Stimulated activated CD4-positive, alpha-beta T cell treated with anti-CD3 and anti-CD28 coated beads, Interleukin-4, amount 100 ng/mL, for 48 hours (primary cell): ENCODE data around the gene EPS8L1.
"Not testable (repeated sequence)": the region's sequence is repeated elsewhere in the genome, so short reads cannot be mapped to it uniquely, and the experiment has no call there.

Experiments used
- DNase-seq, 2 donors: peaks; one replicate each; pipeline ENCODE4 v3.0.0-alpha.2; 2020; ENCODE audit warnings: low read depth in 2 of 2

EPS8L1 gene

DNA sequence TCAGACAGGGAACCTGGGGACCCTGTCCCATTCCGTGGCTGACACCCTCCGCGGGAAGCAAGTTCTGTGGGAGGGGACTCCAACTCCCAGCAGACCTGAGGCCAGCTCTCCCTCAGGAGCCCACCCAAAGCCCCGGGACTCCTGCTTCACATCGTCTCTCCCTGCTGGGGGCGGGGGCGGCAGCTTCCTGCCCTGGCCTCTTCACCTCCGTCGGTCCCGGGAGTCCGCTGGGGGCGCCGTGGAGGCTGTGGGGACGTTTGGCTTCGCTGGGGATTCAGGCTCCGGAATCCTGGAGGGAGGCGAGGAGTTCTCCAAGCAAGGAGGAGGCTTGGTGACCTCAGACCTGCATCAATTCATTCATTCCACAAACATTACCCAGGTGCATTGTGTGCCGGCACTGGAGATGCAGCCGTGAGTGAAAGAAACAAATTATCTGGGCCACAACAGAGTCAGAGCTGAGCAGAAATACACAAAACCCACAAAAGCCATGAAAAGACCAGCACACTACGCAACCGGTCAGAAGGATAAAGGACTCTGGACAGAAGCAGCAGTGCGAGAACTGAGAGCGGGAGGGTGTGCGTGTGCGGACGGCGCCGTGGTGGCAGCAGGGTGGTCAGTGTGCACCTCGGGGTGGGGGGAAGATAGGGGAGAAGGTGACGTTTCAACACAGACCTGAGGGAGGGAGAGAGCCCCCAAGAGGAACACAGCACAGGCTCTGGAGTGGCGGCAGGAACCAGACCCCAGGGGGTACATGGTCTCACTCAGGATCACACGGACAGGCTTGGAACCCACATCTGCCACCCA lies 19.0 kb downstream of the EPS8L1 start:
- DNase-seq, result no peak

DNA sequence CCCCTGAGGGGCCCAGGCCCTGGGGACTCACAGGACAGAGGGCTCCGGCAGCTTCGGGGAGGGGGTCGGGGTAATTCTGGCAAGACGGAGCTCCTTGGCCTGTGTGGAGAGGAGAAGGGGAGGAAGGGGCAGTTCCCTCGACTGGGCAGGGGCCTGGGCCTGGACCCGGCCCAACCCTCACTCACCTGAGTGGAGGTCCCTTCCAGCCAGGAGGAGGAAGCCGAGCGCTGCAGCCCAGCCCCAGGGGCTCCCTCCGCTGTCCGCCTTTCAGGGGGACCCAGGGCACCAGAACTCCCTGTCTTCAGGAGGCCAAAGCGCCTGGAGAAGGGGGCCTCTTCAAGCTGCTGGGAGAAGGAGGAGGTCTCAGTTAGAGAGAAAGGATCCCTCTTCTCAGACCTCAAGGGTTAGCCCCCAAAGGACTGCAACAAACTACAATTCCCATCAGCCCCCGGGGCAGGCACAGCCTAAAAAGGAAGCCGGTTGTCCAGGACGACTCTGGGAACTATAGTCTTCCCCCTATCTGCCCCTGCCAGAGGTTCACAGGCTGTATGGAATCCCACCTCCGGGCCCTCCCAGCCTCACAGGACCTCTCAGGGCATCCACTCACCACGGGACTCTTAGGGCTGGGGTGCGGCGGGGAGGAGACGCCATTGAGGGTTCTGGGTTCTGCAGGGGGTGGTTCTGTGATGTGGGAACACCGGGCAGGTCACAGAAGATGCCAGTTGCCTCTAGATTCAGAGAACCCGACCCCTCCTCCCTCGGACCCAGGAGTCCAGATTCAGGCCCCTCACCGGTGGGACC lies 19.8 kb downstream of the EPS8L1 start:
- DNase-seq, result no peak

DNA sequence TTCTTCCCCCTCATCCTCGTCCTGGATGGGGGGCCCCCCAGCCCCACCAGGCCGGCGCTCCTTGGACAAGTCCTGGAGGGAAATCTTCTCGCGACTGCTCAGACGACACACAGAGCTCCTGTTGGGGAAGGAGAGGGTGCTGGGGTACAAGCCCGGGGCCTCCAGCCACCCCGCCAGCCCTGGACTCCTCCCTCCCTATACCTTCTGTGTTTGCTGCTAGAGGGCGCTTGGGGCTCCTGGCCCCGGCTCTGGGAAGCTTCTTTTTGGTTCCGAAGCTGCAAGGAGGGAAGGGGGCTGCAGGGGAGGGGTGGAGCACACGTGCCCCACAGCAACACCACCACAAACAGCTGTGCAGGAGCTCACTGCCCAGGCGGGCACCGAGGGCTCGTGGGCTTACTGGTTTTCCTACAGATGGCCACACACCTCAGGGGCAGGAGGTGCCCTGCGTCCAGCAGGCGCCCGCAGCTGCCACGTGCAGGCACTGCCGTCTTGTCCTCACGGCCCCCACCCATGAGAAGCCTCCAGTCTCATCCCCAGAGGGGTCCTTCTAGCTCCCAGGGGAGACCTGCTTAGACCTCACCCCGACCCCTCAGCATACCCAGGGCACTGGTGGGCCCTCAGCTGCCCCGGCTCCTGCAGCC lies 20.5 kb downstream of the EPS8L1 start:
- DNase-seq, result no peak

DNA sequence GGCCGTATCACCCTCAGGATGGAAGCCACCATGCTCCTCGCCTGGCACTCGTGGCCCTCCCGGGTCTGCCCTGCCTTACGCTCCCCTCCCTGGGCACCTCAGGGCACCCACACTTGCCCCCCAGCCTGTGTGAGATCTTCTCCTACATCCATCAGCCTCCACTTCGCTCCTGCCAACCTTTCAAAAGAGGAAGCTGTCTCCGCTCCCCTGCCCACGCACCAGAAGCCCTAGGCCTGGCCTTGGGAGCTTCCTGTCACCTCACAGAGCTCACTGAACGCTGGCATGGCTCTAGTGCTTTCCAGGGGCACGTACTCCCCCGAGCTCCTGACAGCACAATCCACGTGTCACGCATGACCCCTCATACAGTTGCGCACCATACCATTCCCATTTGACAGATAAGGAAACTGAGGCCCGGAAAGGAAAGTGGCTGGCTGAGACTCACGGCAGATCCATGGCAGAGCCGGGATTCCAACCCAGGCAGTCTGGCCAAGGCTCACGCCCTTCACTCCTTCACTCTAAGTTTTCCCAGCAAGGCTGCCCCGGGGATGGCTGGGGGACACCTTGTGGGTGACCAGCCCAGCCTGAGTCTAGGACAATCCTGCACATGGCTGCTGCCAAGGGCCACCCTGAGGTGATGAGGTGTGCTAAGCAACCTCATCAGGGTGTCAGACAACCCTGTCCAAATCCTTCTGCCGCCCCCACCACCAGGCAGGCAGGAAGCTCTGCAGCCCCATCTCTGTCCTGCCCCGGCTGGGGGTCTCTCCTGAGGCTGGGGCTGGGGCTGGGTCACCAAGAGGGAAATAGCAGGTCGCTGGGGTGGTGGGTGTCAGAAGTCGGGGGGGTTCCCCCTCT lies 22.4 kb downstream of the EPS8L1 start:
- no peak for DNase-seq

DNA sequence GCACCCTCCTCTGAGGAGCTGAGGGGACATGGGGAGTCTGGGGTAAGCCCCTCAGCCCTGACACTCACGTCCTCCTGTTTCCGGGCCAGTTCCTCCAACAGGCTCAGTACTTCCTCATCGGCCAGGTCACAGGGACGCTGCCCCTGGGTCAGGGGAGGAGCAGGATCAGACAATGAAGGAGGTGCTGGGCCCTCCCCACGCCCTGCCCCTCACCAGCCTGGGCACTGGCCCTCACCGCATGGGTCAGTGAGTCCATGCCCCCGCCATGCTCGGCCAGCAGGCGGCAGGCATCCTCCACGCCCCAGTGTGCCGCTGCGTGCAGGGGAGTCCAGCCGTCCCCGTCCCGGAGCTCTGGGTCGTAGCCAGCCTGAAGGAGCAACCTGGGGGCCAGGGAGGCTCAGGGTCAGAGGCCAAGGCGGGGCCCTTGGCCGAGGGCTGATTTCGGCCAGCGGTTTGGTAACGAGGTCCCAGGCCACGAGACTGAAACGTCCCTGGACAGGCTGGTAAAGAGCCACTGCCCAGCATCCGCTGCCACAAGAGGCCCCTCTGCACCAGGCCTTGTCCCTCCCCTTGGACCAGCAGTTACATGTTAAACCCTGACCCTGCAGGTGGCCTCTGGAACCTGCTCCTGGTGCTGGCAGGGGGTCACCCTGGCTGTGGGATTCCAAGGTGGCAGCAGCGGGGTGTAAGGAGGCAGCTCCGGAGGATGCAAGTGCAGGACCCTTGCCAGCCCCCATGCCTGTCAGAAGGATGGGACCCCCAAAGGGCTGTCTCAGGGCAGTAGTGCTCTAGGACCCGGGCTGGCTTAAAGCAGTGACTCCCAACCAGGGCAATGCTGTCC lies 23.3 kb downstream of the EPS8L1 start:
- no peak for DNase-seq

DNA sequence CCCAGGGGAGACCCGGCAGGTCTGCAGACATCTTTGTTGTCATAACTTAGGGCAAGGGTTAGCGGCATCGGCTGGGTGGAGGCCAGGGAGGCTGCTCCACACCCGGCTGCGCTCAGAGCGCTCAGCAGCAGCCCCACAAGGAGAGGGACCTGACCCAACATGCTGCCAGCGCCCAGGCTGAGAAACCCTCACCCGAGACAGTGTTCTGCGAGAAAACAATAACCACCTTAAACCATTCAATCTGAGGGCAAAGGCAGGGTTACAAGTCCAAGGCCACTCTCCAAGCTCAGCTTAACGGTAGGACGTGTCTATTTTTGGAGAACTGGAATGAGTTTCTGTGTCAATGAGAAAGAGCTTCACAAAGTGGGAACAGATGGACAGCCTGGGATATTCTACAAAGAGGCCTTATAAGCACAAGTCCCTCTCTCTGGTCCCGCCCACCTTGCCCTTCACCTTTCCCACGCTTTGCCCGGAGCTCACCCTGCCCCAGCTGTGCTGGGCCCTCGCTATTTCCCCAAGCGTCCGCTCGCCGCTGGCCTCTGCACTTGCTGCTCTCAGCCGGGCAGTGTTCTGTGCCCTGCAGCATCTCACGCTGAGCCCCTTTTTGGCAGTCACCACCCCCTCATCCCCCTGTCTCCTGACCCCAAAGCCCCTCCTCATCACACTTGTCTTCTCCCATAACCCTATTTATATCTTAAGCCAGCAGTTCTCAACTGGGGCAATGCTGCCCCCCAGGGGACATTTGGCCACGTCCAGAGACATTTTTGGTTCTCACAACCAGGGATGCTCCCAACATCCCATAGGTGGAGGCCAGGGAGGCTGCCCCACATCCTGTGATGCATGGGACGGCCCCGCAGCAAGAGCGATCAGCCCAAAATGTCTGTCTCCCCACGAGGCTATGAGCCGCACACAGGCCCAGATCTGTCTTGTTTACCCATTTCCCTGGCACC lies 24.2 kb downstream of the EPS8L1 start:
- no peak for DNase-seq

DNA sequence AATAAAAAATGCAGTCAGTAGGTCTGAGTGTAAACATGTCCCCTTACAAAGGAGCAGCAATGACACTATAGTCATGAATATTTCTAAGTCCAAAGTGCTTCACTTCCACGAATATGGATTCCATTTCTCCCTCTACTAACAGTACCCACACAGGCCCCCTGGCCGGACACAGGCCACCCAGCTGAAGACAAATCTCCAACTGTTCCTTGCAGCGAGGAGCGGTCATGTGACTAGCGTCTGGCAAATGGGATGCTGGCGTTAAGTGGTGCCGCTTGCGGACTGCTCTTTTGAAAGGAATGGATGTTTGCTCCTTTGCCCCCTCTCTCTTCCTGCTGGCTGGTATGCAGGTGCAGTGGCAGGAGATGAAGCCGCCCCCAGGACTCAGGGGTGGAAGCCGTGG lies 25.6 kb downstream of the EPS8L1 start:
- DNase-seq, result no peak

DNA sequence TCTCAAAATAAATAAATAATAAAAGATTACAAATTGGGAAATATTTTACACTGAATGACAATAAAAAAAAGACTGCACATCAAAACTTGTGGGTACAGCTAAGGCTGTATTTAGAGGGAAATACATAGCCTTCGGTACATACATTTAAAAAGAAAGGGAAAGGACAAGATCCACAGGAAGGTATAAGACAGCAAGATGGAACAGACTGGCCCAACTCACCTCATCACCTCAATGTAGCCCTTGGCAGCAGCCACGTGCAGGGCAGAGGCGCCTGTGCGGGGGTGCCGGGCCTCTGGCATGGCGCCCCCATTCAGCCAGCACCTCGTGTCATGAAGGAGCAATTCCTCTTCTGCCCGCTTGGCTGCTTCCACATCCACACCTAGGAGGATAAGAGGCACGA lies 27.5 kb downstream of the EPS8L1 start:
- DNase-seq, result no peak

DNA sequence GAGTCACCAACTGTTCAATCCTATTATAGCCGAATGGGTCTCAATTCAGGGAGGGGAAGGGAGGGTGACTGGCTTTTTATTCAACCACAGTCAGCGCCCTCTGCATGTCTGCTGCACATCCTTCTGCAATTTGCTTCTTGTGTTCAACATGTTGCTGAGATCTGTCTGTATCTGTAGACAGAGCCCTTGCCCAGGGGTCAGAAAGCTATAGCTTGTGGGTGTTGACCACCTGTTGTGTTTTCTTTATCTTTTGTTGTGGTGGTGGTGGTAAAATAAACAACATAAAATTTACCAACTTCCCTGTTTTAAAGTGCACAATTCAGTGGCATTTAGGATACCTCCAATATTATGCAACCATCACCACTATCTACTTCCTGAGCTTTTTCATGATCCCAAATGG lies 29.6 kb downstream of the EPS8L1 start:
- no peak for DNase-seq

DNA sequence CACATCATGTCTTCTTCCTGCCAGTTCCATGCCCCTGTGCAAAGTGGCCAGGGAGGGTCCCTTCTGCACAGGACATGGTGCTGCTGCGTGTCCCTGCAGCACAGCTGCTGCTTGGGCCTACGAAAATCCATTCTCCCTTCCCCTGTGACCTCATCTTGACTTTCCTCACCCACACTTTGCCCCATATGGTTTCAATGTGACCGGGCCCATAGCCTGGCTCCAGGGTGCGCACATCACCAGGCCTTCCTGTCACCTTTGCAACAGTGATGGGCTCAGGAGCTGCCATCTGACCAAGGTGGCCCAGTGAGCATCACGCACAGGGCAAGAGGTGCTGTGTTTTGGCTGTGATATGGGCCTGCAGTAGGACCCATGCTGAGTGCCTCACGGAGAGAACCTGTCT lies 30.9 kb downstream of the EPS8L1 start:
- no peak for DNase-seq

DNA sequence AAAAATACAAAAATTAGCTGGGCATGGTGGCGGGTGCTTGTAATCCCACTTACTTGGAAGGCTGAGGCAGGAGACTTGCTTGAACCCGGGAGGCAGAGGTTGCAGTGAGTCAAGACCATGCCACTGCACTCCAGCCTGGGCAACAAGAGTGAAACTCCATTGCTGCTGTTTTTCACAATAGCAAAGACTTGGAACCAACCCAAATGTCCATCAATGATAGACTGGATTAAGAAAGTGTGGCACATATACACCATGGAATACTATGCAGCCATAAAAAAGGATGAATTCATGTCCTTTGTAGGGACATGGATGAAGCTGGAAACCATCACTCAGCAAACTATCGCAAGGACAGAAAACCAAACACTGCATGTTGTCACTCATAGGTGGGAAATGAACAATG lies 31.6 kb downstream of the EPS8L1 start:
- not testable (repeated sequence) for DNase-seq

DNA sequence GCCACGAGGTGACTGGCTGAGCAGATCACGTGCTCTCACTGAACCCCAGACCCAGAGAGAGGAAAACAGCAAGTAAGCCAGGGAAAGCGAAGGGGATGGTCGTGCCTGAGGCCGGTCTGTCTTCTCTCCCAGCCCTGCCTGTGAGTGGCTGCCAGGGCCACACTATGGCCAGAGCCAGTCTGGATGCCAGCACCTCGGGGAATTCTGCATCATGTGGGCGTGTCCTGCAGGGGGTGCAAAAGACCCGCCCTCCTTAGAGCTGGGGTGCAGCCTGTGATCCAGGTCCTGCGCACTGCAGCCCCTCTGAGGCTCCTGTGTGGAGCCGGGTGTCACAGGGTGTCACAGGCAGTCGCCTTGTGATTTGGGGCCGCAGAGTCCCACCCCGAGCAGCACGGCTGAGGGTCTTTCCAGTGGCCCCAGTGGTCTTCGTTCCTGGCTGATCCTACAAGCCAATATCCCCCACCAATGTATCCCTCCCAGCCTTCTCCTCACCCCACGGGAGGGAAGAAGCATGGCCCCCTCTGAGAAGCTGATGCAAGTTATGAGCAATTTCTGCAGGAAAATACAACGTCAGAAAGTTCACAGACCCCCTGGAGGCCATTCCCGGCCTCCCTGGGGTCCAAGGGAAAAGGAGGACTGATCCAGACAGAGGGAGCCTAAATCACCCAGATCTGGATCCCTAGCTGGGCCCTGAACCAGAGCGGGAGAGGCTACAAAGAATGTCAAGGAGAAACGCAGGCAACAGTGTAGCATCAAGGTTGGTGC lies 34.0 kb downstream of the EPS8L1 start:
- DNase-seq, result no peak

DNA sequence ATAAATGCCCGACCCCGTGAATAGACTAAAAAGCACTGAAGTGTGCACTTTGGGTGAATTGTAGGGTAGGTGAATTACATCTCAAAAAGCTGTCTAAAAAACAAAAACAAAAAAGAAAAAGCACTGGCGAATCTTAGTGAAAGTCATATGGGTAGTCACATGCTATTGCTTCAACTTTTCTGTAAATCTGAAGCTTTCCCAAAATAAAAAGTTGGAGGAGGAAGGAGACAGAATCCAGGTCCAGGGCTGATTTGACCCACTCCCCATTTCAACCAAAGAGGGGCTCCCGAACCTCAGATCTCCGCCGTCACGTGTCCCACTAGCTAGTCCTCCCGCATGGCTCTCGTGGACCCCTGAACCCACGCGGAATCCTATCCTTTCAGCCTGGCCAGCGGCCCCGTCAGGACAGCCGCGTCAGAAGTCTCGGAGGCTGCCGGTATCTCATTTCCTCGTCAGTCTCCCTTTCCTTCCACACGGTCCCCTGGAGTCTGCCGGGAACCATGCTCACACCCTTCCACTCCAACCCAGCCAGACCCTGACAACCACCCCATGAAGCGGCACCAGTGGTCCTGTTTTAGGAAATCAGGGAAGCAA lies 35.7 kb downstream of the EPS8L1 start:
- no peak for DNase-seq

DNA sequence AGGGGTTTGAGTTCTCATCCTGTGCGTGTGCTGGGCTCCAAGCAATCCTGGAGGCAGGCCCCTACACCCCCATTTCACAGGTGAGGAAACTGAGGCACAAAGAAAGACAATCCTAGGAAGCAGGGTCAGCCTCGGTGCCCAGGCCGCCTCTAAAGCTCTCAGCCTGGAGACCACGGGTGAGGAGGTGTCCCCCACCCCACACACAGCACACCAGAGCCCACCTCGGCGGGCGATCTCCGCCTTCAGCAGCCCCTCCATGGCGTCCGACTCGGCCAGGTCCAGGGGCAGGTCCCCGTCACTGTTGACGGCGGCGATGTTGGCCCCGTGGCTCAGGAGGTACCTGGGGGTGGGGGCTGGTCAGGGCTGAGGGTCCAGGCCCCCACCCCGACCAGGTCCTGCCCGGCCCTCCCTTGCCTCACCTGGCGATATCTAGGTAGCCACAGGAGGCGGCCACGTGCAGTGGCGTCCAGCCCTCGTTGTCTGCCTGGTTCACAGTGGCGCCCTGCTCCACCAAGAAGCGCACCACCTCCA lies 36.6 kb downstream of the EPS8L1 start:
- no peak for DNase-seq

DNA sequence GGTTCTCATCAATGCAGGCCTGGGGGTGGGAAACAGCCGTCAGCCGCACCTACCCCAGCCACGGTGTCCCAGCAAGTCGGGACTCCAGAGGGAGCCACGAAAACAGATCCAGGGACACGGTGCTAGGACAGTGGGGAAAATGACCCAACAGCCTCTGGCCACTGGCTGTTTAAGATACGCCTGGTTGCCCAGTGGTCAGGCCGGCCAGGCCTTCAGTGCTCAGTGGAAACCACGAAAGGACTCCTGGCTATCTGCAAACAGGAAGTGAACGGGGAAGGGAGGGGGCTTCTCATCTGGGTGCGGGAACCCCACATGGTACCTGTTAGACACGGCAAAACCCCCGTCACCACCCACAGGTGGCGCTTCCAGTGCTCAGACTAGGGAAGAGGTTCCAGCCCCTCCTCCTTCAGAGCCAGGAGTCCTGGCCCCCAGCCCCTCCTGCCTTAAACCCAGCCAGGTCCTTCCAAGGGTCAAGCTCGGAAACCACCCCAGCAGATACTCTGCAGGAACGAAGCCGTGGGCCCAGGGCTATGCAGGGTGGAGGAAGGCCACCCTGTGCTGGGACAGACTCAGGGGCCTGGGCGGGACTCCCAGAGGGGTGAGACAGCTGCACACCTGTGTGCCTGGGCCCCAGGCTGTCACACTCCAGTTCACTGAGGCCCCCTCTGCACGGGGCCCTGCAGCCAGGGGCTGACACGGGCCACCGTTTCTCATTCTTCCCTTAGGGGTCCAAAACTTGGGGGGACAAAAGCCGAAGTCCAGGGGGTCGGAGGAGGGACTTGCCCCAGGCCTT lies 37.3 kb downstream of the EPS8L1 start:
- DNase-seq, result no peak

DNA sequence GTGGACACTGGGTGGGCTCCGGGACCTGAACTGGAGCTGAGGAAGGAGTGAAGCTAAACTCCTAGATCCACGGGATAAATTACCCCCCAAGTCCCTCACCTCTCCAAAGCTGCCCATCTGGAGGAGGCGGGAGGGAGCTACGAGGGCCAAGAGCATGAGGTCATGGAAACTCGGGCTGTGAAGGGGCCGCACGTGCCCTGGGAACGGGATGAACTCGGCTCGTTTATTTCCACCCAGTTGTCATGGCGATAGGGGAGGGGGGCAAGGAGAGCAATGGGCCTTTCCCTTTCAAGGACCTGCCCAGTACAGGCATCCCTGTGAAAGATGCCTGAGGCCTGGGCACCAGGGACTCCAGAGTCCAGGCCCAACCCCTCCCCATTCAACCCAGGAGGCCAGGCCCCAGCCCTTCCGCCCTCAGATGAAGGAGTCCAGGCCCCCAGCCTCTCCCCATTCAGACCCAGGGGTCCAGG lies 37.9 kb downstream of the EPS8L1 start:
- no peak for DNase-seq

DNA sequence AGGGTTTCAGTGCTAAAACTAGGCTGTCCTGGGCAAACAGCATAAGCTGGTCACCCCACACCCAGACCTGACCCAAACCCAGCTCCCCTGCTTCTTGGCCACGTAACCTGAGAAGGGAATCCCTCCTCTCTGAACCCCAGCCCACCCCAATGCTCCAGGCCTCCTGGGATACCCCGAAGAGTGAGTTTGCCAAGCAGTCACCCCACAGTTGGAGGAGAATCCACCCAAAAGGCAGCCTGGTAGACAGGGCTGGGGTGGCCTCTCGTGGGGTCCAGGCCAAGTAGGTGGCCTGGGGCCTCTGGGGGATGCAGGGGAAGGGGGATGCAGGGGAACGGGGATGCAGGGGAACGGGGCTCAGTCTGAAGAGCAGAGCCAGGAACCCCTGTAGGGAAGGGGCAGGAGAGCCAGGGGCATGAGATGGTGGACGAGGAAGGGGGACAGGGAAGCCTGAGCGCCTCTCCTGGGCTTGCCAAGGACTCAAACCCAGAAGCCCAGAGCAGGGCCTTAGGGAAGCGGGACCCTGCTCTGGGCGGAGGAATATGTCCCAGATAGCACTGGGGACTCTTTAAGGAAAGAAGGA lies 39.0 kb downstream of the EPS8L1 start:
- DNase-seq, result no peak
